Mucosa of descending colon (tissue), 3 donors: ENCODE data around the gene C19orf81. TPM values are rescaled to one million over a fixed set of nuclear protein-coding genes. Genes with fewer than 3 reads are reported as not detected.
"Not testable (repeated sequence)": the region's sequence is repeated elsewhere in the genome, so short reads cannot be mapped to it uniquely, and the experiment has no call there.

ENCODE experiments used
- ATAC-seq: fragments of 200-7000 bp; cut with Tn5 transposase; one replicate; pipeline ENCODE4 v1.9.1; 2020; ENCODE audit warnings: mild to moderate bottlenecking, moderate library complexity
- DNase-seq, 3 donors: peaks; one replicate each; pipeline ENCODE4 v3.0.0-alpha.2; 2020
- H3K36me3 ChIP-seq: fragments of 200-600 bp; one replicate; pipeline ENCODE4 v1.8.0; 2021; ENCODE audit warnings: low read depth, mild to moderate bottlenecking
- H3K4me1 ChIP-seq: fragments of 200-600 bp; one replicate; pipeline ENCODE4 v1.8.0; 2021; ENCODE audit warnings: low read depth, mild to moderate bottlenecking
- H3K4me3 ChIP-seq: fragments of 200-600 bp; one replicate; pipeline ENCODE4 v1.8.0; 2021; ENCODE audit warnings: mild to moderate bottlenecking
- H3K9me3 ChIP-seq: fragments of 200-600 bp; one replicate; pipeline ENCODE4 v1.8.0; 2021; ENCODE audit warnings: mild to moderate bottlenecking
- CTCF ChIP-seq: fragments of 200-600 bp; IDR thresholded peaks from one replicate; pipeline ENCODE4 v1.8.0; 2022; ENCODE audit warnings: antibody characterized with exemption, mild to moderate bottlenecking
- intact Hi-C, 2 donors: fragments of 100-400 bp; cut with DNase I in 1 of 2; cut with micrococcal nuclease in 1 of 2; formaldehyde crosslinking; loops; one replicate each; pipeline versions ENCODE4 v1.11.0 to v1.11.1; 2022; cut with DNase I, micrococcal nuclease
- long read RNA-seq, 2 donors: library from polyadenylated mRNA; unstranded; transcript quantifications; one replicate each; pipeline ENCODE4 v2.0.0, GENCODE V29; 2019 to 2021
- total RNA-seq, 3 donors: library from RNA; stranded (reverse); fragmentation: NEBNext Ultra II Directional in 2 of 3; extraction: Animal tissue kit (Norgen Biotek cat#: 25700) in 2 of 3; gene quantifications; one replicate each; pipeline versions ENCODE4 v1.2.1 to v1.2.4, GENCODE V29; 2021 to 2023
- donor health status: DM: no; HTN: no; CAD: no; lungs with moderate emphysema.
- donor health status: DM: no; HTN: no; CAD: no.
- donor health status: DM: no; HTN: yes; CAD: no.

C19orf81 gene
- total RNA-seq = under 1 TPM in 1 of 3 donors, not detected in 2; 0.41 TPM
- long read RNA-seq, donor 1 = 0 reads
- long read RNA-seq, donor 2 = 0 reads

GRCh38 chr19:50649433-50650391 is at the start of gene C19orf81:
C19orf81 (plus strand) TSS chr19:50649445; CDS start chr19:50649445, 0 bp downstream.
- TF ChIP-seq CTCF = no peak
- Histone ChIP-seq H3K9me3 (no peaks in the 10 kb centered on the region), H3K36me3 (no peaks in the 10 kb centered on the region), H3K4me1 (no peaks in the 10 kb centered on the region), H3K4me3 (no peak within 1 kb of the TSS)
- intact Hi-C loops = no loop called here
- DNase-seq = no peak
- no peak for ATAC-seq

- Histone ChIP-seq H3K36me3 (no peaks in the 10 kb centered on the region), H3K4me3 (no peak overlapping the region), H3K4me1 (no peaks in the 10 kb centered on the region), H3K9me3 (no peaks in the 10 kb centered on the region)
- DNase-seq (no peak), ATAC-seq (no peak)
- intact Hi-C loops = no loop called here
- TF ChIP-seq CTCF = no peak
Measured at GRCh38 chr19:50601407-50602088, 47.7 kb upstream of the C19orf81 start.

GRCh38 chr19:50602089-50602422 is 47.2 kb upstream of the C19orf81 start:
- no peaks in the 10 kb centered on the region for H3K36me3 ChIP-seq
- intact Hi-C loops = no loop called here
- no peaks in the 10 kb centered on the region for H3K4me1 ChIP-seq
- no peak for TF ChIP-seq CTCF
- no peak for ATAC-seq
- H3K9me3 ChIP-seq = no peaks in the 10 kb centered on the region
- H3K4me3 ChIP-seq = no peak overlapping the region
- DNase-seq = no peak

- intact Hi-C loops = no loop called here
- H3K4me3 ChIP-seq = no peak overlapping the region
- ATAC-seq = no peak
- DNase-seq = no peak
- no peaks in the 10 kb centered on the region for H3K9me3 ChIP-seq
- no peaks in the 10 kb centered on the region for H3K36me3 ChIP-seq
- no peaks in the 10 kb centered on the region for H3K4me1 ChIP-seq
- TF ChIP-seq CTCF = no peak
Measured at GRCh38 chr19:50602496-50602895, 46.7 kb upstream of the C19orf81 start.

- Histone ChIP-seq H3K4me3 (no peak overlapping the region), H3K4me1 (no peaks in the 10 kb centered on the region), H3K9me3 (no peaks in the 10 kb centered on the region), H3K36me3 (no peaks in the 10 kb centered on the region)
- ATAC-seq (no peak), DNase-seq (no peak)
- no peak for TF ChIP-seq CTCF
- intact Hi-C loops = no loop called here
Measured at GRCh38 chr19:50602935-50603334, 46.3 kb upstream of the C19orf81 start.

- ATAC-seq, DNase-seq, H3K4me1 ChIP-seq, intact Hi-C loops, H3K4me3 ChIP-seq, H3K9me3 ChIP-seq, H3K36me3 ChIP-seq: not testable (repeated sequence)
Measured at GRCh38 chr19:50604264-50605073, 44.8 kb upstream of the C19orf81 start.

GRCh38 chr19:50606059-50606836 is 43.0 kb upstream of the C19orf81 start:
- H3K4me3 ChIP-seq, intact Hi-C loops, H3K9me3 ChIP-seq, H3K4me1 ChIP-seq, DNase-seq, ATAC-seq, H3K36me3 ChIP-seq: not testable (repeated sequence)
